Measurements from ENCODE around the gene KIAA0825.

- TF ChIP-seq, protein P1, sequence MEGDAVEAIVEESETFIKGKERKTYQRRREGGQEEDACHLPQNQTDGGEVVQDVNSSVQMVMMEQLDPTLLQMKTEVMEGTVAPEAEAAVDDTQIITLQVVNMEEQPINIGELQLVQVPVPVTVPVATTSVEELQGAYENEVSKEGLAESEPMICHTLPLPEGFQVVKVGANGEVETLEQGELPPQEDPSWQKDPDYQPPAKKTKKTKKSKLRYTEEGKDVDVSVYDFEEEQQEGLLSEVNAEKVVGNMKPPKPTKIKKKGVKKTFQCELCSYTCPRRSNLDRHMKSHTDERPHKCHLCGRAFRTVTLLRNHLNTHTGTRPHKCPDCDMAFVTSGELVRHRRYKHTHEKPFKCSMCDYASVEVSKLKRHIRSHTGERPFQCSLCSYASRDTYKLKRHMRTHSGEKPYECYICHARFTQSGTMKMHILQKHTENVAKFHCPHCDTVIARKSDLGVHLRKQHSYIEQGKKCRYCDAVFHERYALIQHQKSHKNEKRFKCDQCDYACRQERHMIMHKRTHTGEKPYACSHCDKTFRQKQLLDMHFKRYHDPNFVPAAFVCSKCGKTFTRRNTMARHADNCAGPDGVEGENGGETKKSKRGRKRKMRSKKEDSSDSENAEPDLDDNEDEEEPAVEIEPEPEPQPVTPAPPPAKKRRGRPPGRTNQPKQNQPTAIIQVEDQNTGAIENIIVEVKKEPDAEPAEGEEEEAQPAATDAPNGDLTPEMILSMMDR (IDR thresholded peaks at IDR 0.05; ENCODE audit: low read depth, low read length): no peak
- TF ChIP-seq EZH2phosphoT487 (IDR thresholded peaks at IDR 0.05; ENCODE audit: low read depth): no peak
Observed at GRCh38 chr5:94111209-94112004, 507.0 kb downstream of the KIAA0825 start.
